HCT116 (cell line): Measurements from ENCODE around the gene SERPINB6. TPM values are rescaled to one million over a fixed set of nuclear protein-coding genes. Genes with fewer than 3 reads are reported as not detected.

Experiments used
- ATAC-seq: fragments of 200-7000 bp; cut with Tn5 transposase; 2 replicates; pipeline ENCODE4 v1.9.1; 2020; ENCODE audit warnings: mild to moderate bottlenecking, moderate library complexity
- BruUV-seq: library from RNA; stranded (reverse); fragments of 400-500 nt; replicated peaks from 2 replicates; lab custom pipeline; 2021; lab: Mats Ljungman, UMichigan
- CTCF ChIA-PET: fragments of 300-600 bp; sonication (Branson Sonifier 250); formaldehyde crosslinking; loops from one replicate; lab custom pipeline; 2021; ENCODE audit warnings: antibody characterized with exemption; lab: Charles Lee
- POLR2A ChIA-PET: fragments of 300-600, 350-600 bp; sonication (Branson Sonifier 250); formaldehyde crosslinking; loops from one replicate; lab custom pipeline; 2021; ENCODE audit warnings: antibody characterized with exemption; lab: Charles Lee
- RAD21 ChIA-PET, 2 experiments: fragments of 300-600 bp; sonication (Branson Sonifier 250); formaldehyde crosslinking; loops; one replicate each; lab custom pipeline; 2023; ENCODE audit warnings: low total read pairs in 2 of 2; ENCODE audit not compliant: uncharacterized antibody in 2 of 2, unreplicated experiment in 2 of 2, low non-redundant PET in 1 of 2; lab: Charles Lee
- DNase-seq: peaks from one replicate; pipeline ENCODE4 v3.0.0-alpha.2; 2010; ENCODE audit warnings: low read depth, low spot score
- H2AFZ ChIP-seq: fragments of 200-600 bp; shearing (Covaris generic), sonication (generic); 2 replicates; pipeline ENCODE4 v1.6.1; 2017; ENCODE audit warnings: low read depth, mixed run types, mixed read lengths, antibody characterized with exemption, low read length; ENCODE audit not compliant: poor library complexity, severe bottlenecking
- H3K27ac ChIP-seq: 2 replicates; pipeline ENCODE4 v1.5.1; 2012; ENCODE audit warnings: low read depth, low read length
- H3K27me3 ChIP-seq: fragments of 200-600 bp; sonication (generic); 2 replicates; pipeline ENCODE4 v1.6.1; 2016; ENCODE audit warnings: mixed run types, low read length, mixed read lengths; ENCODE audit not compliant: insufficient read depth
- H3K36me3 ChIP-seq, 2 experiments: fragments of 200-500 bp in 1 of 2; fragments of 200-600 bp in 1 of 2; sonication (Bioruptor generic) in 1 of 2; sonication (generic) in 1 of 2; 2 replicates each; pipeline versions ENCODE4 v1.5.1 to v1.6.1; 2014 to 2016; ENCODE audit warnings: low read length in 2 of 2, inconsistent platforms in 1 of 2, mixed read lengths in 1 of 2, mixed run types in 1 of 2; ENCODE audit not compliant: insufficient read depth in 2 of 2, control insufficient read depth in 1 of 2
- H3K4me1 ChIP-seq, 2 experiments: fragments of 200-600 bp in 1 of 2; sonication (generic) in 1 of 2; 2 replicates each; pipeline versions ENCODE4 v1.5.1 to v1.6.1; 2012 to 2017; ENCODE audit warnings: low read length in 2 of 2, inconsistent platforms in 1 of 2, mild to moderate bottlenecking in 1 of 2, mixed read lengths in 1 of 2, mixed run types in 1 of 2, moderate library complexity in 1 of 2; ENCODE audit not compliant: insufficient read depth in 2 of 2, control insufficient read depth in 1 of 2
- H3K4me2 ChIP-seq: fragments of 200-600 bp; sonication (generic); 2 replicates; pipeline ENCODE4 v1.6.1; 2017; ENCODE audit warnings: mixed run types, low read length, mixed read lengths
- H3K4me3 ChIP-seq, 2 experiments: fragments of 200-600 bp in 1 of 2; sonication (generic) in 1 of 2; replicated peaks in 1 of 2; 2 replicates each; pipeline ENCODE4 v1.5.1; 2011 to 2016; ENCODE audit warnings: low read length in 2 of 2, control low read depth in 1 of 2, low read depth in 1 of 2, mild to moderate bottlenecking in 1 of 2, mixed read lengths in 1 of 2, mixed run types in 1 of 2
- H3K79me2 ChIP-seq: fragments of 200-600 bp; sonication (generic); 2 replicates; pipeline ENCODE4 v1.6.1; 2017; ENCODE audit warnings: mild to moderate bottlenecking, mixed run types, low read length, moderate library complexity, mixed read lengths; ENCODE audit not compliant: insufficient read depth
- H3K9ac ChIP-seq: fragments of 200-600 bp; sonication (generic); 2 replicates; pipeline ENCODE4 v1.6.1; 2016; ENCODE audit warnings: low read length, mixed read lengths
- H3K9me2 ChIP-seq: fragments of 200-600 bp; sonication (generic), shearing (Covaris generic); 2 replicates; pipeline ENCODE4 v1.6.1; 2017; ENCODE audit warnings: mixed run types, mild to moderate bottlenecking, moderate library complexity; ENCODE audit not compliant: insufficient read depth
- H3K9me3 ChIP-seq, 2 experiments: fragments of 200-500 bp in 1 of 2; fragments of 200-600 bp in 1 of 2; sonication (Bioruptor generic) in 1 of 2; sonication (generic) in 1 of 2; 2 replicates each; pipeline ENCODE4 v1.6.1; 2014 to 2017; ENCODE audit warnings: low read length in 2 of 2, mixed read lengths in 2 of 2, inconsistent platforms in 1 of 2, low read depth in 1 of 2, mild to moderate bottlenecking in 1 of 2, mixed run types in 1 of 2, moderate library complexity in 1 of 2; ENCODE audit not compliant: control insufficient read depth in 1 of 2, insufficient read depth in 1 of 2
- H4K20me1 ChIP-seq: fragments of 200-600 bp; sonication (generic), shearing (Covaris generic); 2 replicates; pipeline ENCODE4 v1.6.1; 2017; ENCODE audit warnings: mixed run types, mild to moderate bottlenecking, moderate library complexity; ENCODE audit not compliant: insufficient read depth
- EGR1 ChIP-seq: IDR thresholded peaks from 2 replicates; pipeline ENCODE4 v1.6.1; 2012; ENCODE audit warnings: low read depth
- EZH2phosphoT487 ChIP-seq: fragments of 200-600 bp; IDR thresholded peaks from 2 replicates; pipeline ENCODE4 v1.6.1; 2018; ENCODE audit warnings: antibody characterized with exemption, borderline replicate concordance
- POLR2AphosphoS5 ChIP-seq: IDR thresholded peaks from 2 replicates; pipeline ENCODE4 v1.6.1; 2011; ENCODE audit warnings: mild to moderate bottlenecking, low read depth, low read length, moderate library complexity
- RAD21 ChIP-seq: IDR thresholded peaks from 2 replicates; pipeline ENCODE4 v1.6.1; 2012; ENCODE audit warnings: low read depth, mild to moderate bottlenecking
- SRF ChIP-seq: IDR thresholded peaks from 2 replicates; pipeline ENCODE4 v1.6.1; 2012; ENCODE audit warnings: low read depth
- ZFX ChIP-seq: fragments of 450-650 bp; IDR thresholded peaks from 2 replicates; pipeline ENCODE4 v1.6.1; 2017
- ZNF274 ChIP-seq: fragments of 200-500 bp; sonication (Bioruptor generic); IDR thresholded peaks from 2 replicates; pipeline ENCODE4 v1.6.1; 2014; ENCODE audit warnings: mild to moderate bottlenecking, low read depth, low read length, inconsistent platforms
- intact Hi-C: fragments of 100-400 bp; cut with micrococcal nuclease; formaldehyde crosslinking; loops from 2 replicates; pipeline ENCODE4 v1.10.0; 2022
- total RNA-seq: library from RNA; stranded (reverse); gene quantifications from one replicate; pipeline ENCODE4 v1.2.1, GENCODE V29; 2021; ENCODE audit not compliant: unreplicated experiment
- TF ChIP-seq, protein P1 (sequence below): IDR thresholded peaks from 2 replicates; pipeline ENCODE4 v1.6.1; 2012; ENCODE audit warnings: low read depth
- TF ChIP-seq, protein P2 (sequence below): IDR thresholded peaks from 2 replicates; pipeline ENCODE4 v1.6.1; 2011; ENCODE audit warnings: mild to moderate bottlenecking, low read length, moderate library complexity; ENCODE audit not compliant: insufficient replicate concordance; ENCODE audit errors: extremely low read depth
- TF ChIP-seq, protein P3 (sequence below): IDR thresholded peaks from 2 replicates; pipeline ENCODE4 v1.6.1; 2012

The SERPINB6 gene
- total RNA-seq, 1 experiment from 2014 or later: 103 TPM

- TF ChIP-seq, protein P1, sequence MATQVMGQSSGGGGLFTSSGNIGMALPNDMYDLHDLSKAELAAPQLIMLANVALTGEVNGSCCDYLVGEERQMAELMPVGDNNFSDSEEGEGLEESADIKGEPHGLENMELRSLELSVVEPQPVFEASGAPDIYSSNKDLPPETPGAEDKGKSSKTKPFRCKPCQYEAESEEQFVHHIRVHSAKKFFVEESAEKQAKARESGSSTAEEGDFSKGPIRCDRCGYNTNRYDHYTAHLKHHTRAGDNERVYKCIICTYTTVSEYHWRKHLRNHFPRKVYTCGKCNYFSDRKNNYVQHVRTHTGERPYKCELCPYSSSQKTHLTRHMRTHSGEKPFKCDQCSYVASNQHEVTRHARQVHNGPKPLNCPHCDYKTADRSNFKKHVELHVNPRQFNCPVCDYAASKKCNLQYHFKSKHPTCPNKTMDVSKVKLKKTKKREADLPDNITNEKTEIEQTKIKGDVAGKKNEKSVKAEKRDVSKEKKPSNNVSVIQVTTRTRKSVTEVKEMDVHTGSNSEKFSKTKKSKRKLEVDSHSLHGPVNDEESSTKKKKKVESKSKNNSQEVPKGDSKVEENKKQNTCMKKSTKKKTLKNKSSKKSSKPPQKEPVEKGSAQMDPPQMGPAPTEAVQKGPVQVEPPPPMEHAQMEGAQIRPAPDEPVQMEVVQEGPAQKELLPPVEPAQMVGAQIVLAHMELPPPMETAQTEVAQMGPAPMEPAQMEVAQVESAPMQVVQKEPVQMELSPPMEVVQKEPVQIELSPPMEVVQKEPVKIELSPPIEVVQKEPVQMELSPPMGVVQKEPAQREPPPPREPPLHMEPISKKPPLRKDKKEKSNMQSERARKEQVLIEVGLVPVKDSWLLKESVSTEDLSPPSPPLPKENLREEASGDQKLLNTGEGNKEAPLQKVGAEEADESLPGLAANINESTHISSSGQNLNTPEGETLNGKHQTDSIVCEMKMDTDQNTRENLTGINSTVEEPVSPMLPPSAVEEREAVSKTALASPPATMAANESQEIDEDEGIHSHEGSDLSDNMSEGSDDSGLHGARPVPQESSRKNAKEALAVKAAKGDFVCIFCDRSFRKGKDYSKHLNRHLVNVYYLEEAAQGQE: no peak
- no peak for TF ChIP-seq ZNF274
- no peak for TF ChIP-seq RAD21
- TF ChIP-seq, protein P2, sequence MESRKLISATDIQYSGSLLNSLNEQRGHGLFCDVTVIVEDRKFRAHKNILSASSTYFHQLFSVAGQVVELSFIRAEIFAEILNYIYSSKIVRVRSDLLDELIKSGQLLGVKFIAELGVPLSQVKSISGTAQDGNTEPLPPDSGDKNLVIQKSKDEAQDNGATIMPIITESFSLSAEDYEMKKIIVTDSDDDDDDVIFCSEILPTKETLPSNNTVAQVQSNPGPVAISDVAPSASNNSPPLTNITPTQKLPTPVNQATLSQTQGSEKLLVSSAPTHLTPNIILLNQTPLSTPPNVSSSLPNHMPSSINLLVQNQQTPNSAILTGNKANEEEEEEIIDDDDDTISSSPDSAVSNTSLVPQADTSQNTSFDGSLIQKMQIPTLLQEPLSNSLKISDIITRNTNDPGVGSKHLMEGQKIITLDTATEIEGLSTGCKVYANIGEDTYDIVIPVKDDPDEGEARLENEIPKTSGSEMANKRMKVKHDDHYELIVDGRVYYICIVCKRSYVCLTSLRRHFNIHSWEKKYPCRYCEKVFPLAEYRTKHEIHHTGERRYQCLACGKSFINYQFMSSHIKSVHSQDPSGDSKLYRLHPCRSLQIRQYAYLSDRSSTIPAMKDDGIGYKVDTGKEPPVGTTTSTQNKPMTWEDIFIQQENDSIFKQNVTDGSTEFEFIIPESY: no peak
- no peak for TF ChIP-seq POLR2AphosphoS5
- TF ChIP-seq, protein P3, sequence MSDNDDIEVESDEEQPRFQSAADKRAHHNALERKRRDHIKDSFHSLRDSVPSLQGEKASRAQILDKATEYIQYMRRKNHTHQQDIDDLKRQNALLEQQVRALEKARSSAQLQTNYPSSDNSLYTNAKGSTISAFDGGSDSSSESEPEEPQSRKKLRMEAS: no peak
- TF ChIP-seq, all 23 proteins: peak for 0
Observed at GRCh38 chr6:2947445-2947844, 23.9 kb downstream of the SERPINB6 start (continued).

DNA sequence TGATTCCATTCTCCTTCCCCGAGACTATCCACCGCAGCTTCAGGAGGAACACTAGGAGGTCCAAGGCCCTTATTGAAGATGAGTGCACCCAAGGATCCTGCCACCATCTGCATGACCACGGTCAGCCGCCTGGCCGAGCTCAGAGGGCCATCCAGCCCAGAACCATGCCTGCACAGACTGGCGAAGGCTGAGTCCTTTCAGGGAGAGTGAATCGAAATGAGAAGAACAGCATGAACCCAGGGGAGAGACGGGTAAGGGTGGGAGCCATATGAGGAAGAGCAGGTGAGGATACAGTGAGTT lies 26.3 kb downstream of the SERPINB6 start:
- H2AFZ ChIP-seq: no peak overlapping the region
- no peak for TF ChIP-seq ZFX
- no peak for TF ChIP-seq EZH2phosphoT487
- TF ChIP-seq EGR1: no peak
- TF ChIP-seq, protein P1: no peak
- no peak for TF ChIP-seq SRF
- TF ChIP-seq, all 23 proteins: peak for 0
- no peak for ATAC-seq
- Histone ChIP-seq H3K27me3 (no peaks in the 10 kb centered on the region), H3K4me3 (no peak overlapping the region), H3K36me3 (peaks cover 2 to 6% of the 10 kb centered on the region in 2 experiments; a peak in 1 of 4 replicates), H4K20me1 (no peaks in the 10 kb centered on the region), H3K9ac (no peak overlapping the region), H3K79me2 (no peaks in the 10 kb centered on the region), H3K4me2 (no peak overlapping the region), H3K9me2 (no peaks in the 10 kb centered on the region), H3K27ac (no peak overlapping the region), H3K9me3 (no peaks in the 10 kb centered on the region), H3K4me1 (no peaks in the 10 kb centered on the region)
- intact Hi-C loops: no loop called here
- ChIA-PET POLR2A (no interaction called here), RAD21 (no interaction called here), CTCF (interaction anchor here (4.7 kb wide), 1 partner anchor 7 kb away, joined by 28 read pairs; no protein-coding TSS in a partner anchor)
- no peak for DNase-seq
- no TSS peak for BruUV-seq
